SIG-M5 treated with dmso at 0.1 percent for 504 hours (cell line): ENCODE results near the gene BANF1.

Experiments used
- DNase-seq: peaks from one replicate; lab custom pipeline; 2025; ENCODE audit not compliant: unreplicated experiment; lab: John Stamatoyannopoulos, UW

BANF1 gene

GRCh38 chr11:66001942-66002647 is at the start of gene BANF1, which contains the start of gene EIF1AD:
Gene BANF1, plus strand, starts transcription at chr11:66002503. Its CDS starts 748 bp downstream, at chr11:66003251.
Gene EIF1AD, minus strand, starts transcription at chr11:66002157. Its CDS starts 1,768 bp downstream, at chr11:66000389.
- DNase-seq: peak; percentile 100

GRCh38 chr11:65953471-65953870 is 48.8 kb upstream of the BANF1 start:
- DNase-seq: no peak

- DNase-seq: no peak
Observed at GRCh38 chr11:65954771-65955170, 47.5 kb upstream of the BANF1 start.

- no peak for DNase-seq
Observed at GRCh38 chr11:65958291-65958690, 44.0 kb upstream of the BANF1 start.

- no peak for DNase-seq
Observed at GRCh38 chr11:65958774-65959420, 43.4 kb upstream of the BANF1 start.

- DNase-seq: no peak
Observed at GRCh38 chr11:65960824-65961266, 41.5 kb upstream of the BANF1 start.

GRCh38 chr11:65961267-65962140 is 40.8 kb upstream of the BANF1 start, which contains the start of gene SART1:
Gene SART1, plus strand, starts transcription at chr11:65961734. Its CDS starts 47 bp downstream, at chr11:65961781.
- peak; percentile 96 for DNase-seq

- DNase-seq: no peak
Observed at GRCh38 chr11:65962141-65962564, 40.1 kb upstream of the BANF1 start.

- DNase-seq: no peak
Observed at GRCh38 chr11:65964906-65965305, 37.4 kb upstream of the BANF1 start.

GRCh38 chr11:65965986-65966762 is 36.1 kb upstream of the BANF1 start:
- DNase-seq: no peak

- DNase-seq: no peak
Observed at GRCh38 chr11:65967329-65967934, 34.9 kb upstream of the BANF1 start.

GRCh38 chr11:65968600-65969482 is 33.5 kb upstream of the BANF1 start:
- peak; percentile 13 for DNase-seq

GRCh38 chr11:65972116-65972515 is 30.2 kb upstream of the BANF1 start:
- no peak for DNase-seq

GRCh38 chr11:65973439-65974110 is 28.7 kb upstream of the BANF1 start:
- no peak for DNase-seq

GRCh38 chr11:65975771-65976170 is 26.5 kb upstream of the BANF1 start:
- no peak for DNase-seq

- DNase-seq: no peak
Observed at GRCh38 chr11:65976216-65977176, 25.8 kb upstream of the BANF1 start.

- DNase-seq: no peak
Observed at GRCh38 chr11:65977621-65978390, 24.5 kb upstream of the BANF1 start.
